A172 (cell line): Measurements from ENCODE around the gene SV2A. TPM values are rescaled to one million over a fixed set of nuclear protein-coding genes. Genes with fewer than 3 reads are reported as not detected.
"Not testable (repeated sequence)": the region's sequence is repeated elsewhere in the genome, so short reads cannot be mapped to it uniquely, and the experiment has no call there.

Experiments
- DNase-seq: peaks from one replicate; pipeline ENCODE4 v3.0.0-alpha.2; 2015; ENCODE audit warnings: low spot score
- total RNA-seq: library from RNA; depleted of rRNA; stranded (reverse); fragments of >200 nt; shearing (Covaris generic); gene quantifications from 2 replicates; pipeline ENCODE4 v1.2.3, GENCODE V29; 2014; rRNA removed

The SV2A gene, protein sequence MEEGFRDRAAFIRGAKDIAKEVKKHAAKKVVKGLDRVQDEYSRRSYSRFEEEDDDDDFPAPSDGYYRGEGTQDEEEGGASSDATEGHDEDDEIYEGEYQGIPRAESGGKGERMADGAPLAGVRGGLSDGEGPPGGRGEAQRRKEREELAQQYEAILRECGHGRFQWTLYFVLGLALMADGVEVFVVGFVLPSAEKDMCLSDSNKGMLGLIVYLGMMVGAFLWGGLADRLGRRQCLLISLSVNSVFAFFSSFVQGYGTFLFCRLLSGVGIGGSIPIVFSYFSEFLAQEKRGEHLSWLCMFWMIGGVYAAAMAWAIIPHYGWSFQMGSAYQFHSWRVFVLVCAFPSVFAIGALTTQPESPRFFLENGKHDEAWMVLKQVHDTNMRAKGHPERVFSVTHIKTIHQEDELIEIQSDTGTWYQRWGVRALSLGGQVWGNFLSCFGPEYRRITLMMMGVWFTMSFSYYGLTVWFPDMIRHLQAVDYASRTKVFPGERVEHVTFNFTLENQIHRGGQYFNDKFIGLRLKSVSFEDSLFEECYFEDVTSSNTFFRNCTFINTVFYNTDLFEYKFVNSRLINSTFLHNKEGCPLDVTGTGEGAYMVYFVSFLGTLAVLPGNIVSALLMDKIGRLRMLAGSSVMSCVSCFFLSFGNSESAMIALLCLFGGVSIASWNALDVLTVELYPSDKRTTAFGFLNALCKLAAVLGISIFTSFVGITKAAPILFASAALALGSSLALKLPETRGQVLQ
- total RNA-seq, result 32.2 and 37.7 TPM in 2 replicates

DNA sequence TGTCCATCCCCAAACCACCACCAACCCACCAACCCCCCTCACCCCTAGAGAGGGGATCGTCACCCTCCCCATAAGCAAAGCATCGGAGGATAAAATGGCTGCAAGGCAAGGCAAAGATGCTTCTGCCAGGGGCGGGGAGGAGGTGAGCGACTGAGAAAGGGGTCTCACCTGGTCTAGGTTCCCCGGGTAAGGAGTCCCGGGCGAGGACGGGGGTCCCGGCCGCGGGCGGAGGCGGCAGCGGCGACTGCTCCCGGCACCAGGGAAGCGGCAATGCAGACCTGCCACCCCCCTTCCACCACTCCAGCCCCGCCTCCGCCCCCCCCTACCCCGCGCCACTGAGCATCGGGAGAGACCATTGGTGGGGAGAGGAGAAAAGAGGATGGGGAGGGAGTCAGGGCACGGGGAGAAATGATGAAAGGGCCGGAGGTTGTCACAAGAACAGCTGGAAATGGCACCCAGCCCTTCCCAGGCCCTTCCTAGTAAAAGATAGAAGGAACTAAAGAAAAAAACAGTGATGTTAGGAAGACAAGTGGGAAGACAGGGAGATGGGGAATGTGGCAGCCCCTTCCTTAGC, at the start of gene SV2A:
TSS of gene SV2A (minus strand) at position 274 of the 574 bp plus-strand sequence. CDS start 4,004 bp downstream, outside the sequence.
- DNase-seq, result peak; percentile 66

DNA sequence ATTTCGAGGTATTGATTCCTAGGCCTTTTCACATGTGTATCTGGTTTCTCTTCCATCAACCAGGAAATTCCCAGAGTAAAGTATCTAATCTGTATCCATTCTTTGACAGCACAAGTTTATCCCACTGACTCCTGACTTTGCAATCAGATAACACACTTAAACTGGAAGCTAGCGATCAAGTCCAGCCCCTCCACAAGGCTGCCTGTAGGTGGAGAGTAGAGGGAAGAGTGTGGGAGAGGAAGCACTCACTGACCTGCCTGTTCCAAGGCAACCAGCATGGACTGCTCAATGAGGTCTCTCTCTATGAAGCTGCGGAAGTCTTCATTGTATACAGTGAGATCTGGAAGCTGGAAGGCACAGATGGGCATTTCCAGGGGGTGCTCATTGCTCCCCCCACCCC, 49.4 kb upstream of the SV2A start:
- no peak for DNase-seq

DNA sequence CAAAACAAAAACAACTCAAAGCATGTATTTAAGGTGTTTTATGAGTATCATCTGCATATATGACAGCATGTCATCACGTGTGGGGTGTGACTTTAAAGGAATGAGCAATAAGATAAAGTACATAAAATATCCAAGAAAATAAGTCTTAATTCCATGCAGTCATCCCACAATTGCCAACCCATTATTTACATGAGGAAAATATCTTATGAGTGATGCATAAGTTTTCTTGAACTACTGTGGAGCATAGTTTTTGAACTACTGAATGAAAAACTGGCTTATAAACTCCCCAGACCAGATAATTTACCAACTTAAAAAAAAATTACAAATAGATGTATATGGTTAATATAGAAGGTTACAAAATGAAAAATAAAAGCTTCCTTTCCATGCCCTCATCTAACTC, 48.8 kb upstream of the SV2A start:
- no peak for DNase-seq

DNA sequence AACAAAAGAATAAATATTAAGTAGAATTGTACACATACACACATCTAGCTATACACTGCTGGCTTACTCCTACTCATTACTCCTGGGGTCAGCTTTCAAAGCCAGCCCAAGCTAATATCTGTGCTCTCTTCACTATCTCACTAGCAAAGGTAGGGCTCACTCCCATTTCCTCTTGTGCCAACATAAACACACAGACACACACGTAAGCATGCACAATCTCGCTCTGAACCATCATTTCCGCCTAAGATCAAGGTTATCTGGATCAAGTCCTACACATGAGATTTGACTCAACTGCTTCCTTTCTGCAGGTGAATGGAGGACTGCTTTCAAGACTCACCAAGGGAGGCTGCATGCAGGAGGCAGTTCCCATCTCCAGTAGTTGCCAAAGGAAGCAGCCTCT, 47.8 kb upstream of the SV2A start:
- no peak for DNase-seq

DNA sequence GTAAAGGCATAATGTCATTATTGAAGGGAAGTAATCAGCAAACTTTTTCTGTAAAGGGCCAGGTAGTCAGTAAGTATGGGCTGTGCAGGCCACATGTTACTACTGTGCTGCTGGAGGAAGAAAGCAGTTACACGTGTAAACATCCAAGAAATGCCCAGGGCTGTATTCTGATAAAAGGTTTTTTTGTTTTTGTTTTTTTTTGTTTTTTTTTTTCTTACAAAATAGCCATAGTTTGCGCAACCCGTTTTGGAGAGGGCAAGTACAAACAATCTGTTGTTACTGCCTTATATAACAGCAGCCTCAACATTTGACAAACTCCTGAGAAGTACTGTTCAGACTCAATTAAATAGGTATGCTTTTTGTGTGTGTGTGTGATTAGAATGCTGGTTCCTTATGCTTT, 45.7 kb upstream of the SV2A start:
- no peak for DNase-seq

DNA sequence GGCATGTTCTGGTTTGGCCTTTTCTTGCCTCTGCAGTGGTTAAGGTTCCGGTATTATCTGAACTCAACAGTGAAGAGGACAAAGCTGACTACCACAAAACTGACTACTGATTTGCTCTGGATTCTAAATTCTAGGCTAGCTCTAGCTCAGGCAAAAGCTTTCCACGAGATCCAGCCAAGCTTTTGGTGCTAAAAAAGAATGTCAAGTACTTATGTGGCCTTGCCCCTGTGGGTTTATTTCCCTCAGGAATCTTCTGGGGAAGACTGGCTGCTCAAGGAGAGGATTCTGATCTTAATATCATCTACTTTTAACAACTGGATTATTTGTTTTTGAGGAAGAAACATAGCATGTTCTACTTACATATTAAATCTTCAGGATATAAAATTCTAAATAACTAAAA, 45.1 kb upstream of the SV2A start:
- DNase-seq, result no peak

DNA sequence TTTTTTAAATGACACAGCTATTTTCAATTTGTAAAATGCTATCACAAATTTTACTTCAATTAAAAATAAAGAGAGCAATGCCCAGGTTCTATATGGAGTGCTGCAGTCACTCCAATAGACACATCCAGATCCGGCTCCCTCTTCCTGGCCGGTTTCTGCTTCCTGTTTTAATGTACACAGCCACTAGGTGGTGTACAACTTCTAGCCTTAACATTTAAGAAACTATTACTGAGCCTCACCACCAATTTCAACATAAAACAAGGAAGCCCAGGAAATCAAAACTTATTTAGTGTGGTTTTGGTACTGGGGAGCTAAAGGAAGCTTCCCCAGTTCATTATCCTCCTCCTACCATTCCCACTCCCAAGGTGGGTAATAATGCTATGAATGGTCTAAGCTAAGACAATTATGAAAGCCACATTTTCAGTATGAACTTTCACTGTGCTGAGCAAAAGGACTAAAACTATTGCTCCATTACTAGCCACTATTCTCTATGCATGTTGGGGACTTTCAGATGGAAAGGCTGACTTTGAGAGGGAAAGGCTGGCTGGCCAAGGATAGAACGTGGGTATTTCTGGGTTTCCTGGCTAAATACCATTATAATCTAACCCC, 44.5 kb upstream of the SV2A start:
- DNase-seq, result peak; percentile 76

DNA sequence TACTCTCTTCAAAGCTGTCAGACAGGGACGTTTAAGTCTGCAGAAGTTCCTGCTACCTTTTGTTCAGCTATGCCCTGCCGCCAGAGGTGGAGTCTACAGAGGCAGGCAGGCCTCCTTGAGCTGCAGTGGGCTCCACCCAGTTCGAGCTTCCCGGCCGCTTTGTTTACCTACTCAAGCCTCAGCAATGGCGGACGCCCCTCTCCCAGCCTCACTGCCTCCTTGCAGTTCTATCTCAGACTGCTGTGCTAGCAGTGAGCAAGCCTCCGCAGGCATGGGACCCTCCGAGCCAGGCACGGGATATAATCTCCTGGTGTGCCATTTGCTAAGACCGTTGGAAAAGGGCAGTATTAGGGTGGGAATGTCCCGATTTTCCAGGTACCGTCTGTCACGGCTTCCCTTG, 39.9 kb upstream of the SV2A start:
- DNase-seq, result not testable (repeated sequence)

DNA sequence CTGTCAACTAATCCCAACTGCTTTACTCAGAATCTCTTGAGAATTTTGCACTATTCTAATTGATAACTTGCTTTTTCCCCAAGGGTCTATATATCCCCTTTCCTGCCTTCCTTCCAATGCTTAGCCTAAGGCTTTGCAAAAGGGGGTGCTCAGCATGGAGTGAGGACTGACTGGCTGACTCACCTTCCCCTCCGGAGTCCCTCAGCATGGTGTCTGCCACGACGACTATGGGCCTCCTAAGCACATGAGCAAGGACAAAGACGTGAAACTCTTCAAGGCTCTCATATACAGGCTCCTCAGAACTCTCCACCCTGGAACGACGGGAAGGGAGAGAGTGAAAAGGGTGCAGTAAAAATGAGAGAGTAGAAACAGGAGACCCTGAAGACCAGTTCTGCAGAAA, 32.3 kb upstream of the SV2A start:
- no peak for DNase-seq

DNA sequence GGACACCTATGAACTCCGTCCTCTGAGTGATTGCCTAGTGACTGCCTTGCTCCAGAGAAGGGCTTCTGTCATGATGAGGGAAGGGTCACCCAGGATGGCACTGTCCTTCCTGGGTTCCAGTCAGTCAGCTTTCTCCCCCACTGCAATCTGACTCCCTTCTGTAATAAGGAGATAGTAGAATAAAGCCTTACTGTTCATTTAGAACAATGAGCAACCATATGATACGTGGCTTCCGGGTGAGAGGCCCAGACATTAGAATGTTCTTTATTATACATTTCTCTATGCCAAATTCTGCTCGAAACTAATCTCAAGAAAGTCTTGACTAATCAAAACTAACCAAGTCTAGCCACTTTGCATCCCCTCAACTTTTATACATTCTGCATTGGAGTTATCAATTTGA, 27.6 kb upstream of the SV2A start:
- DNase-seq, result no peak

DNA sequence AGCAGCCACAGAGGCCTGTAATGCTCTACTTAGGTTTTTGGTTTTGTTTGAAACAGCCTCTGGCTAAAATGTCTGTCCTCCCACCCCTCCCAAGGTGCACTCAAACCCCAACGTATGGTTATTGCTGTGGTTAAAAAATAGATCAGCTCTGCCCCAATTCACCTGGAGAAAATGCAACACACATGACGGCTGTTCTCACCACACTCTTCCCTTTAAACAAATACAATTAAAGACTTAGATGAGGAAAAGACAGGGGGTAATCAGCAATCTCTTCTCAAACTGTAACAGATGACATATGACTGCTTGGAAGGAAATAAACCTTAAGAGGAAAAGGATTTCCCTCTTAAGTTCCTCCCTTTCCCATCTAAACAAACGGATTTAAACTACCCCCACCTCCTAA, 25.2 kb upstream of the SV2A start:
- DNase-seq, result no peak

DNA sequence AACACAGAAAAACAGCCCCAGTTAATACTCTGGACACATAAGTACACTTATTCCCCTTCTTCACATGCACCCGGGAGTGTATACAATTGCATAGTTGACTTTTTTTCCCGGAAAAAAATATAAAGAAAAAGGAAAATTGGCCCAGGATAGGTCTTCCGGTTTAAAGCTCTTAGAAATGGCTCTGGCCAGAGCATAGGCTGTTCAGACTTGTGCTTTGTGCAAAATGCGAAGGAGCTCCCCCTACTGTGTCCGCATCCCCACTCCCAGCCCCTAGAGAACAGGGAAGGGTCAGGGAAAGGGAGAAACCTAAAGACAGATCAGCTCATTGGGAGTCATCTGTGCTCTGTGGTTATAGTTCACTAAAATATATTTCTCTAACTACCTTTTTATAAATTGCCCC, 24.6 kb upstream of the SV2A start:
- no peak for DNase-seq

DNA sequence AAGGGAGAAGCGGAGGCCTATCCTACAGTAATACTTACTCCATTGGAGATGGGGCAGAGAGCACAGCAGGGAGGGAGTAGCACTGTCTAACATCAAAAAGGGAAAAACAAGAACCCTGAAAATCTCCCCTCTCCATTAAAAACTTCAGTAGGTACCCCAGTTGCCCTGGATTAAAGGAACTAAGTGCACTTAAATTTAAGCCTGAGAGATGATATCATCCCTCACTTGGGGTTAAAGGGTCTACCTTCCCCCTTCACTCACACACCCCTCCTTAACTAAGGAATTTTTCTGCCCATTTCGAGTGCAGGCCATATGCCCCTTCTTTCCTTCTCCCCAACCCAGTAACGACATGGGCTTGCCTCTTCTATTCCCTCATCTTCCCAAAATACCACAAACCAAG, 22.8 kb upstream of the SV2A start:
- DNase-seq, result no peak

DNA sequence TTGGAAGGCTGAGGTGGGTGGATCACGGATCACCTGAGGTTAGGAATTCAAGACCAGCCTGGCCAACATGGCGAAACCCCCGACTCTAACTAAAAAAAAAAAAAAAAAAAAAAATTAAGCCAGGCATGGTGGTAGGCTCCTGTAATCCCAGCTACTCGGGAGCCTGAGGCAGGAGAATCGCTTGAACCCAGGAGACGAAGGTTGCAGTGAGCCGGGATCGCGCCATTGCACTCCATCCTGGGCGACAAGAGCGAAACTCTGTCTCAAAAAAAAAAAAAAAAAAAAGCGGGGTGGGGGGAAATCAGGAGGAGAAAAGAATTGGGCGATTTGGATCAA, 21.0 kb upstream of the SV2A start:
- not testable (repeated sequence) for DNase-seq

DNA sequence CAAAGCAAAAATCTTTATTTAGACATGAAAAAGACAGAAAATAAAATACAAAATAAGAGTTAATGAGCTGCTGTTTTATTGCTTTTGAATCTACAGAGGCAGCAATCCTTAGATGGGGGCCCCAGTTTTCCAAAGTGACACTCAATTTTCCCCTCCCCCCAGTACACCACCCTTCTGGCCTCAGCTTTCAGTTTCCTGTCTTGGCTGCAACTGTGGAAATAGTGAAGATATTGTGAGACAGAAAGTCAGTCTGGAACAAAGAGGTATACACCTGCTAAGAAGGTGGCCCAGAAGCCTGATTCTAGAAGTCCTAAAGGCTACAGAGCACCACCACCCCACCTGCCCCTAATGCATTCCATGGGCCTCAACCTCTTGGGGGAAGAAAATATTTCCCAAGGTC, 20.1 kb upstream of the SV2A start:
- DNase-seq, result no peak

DNA sequence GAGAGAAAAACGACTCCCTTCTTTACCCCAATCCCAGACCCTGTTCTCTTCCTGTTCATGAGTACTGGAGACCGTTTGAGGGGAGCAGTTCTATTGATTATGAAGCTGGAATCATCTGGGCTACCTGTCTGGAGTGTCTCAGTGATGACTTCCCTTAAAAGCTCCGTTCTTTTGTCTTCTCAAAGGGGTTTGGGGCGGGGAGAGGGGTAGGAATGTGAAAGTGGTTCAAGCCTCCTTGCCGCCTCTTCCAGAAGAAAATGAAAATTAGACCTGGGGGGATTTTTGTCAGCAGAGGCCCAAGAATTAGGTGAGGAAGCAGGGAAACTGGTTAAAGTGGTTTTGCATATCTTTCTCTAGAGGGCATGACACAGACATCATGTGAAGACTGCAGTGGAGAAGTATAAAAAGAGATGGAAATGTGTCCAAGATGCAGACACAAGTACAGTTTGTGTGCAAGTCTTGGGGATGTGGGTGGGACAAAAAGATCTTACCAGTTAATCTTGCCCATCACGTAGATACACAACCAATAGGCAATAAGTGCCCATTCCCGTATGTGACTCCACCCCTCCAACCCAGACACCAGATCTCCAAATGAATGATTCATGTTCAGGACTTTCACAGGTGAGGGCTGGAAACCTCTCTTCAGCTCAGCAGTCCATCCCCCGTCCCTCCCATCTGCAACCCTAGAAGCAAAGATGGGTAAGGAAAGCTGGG, 19.5 kb upstream of the SV2A start:
- peak; percentile 88 for DNase-seq

DNA sequence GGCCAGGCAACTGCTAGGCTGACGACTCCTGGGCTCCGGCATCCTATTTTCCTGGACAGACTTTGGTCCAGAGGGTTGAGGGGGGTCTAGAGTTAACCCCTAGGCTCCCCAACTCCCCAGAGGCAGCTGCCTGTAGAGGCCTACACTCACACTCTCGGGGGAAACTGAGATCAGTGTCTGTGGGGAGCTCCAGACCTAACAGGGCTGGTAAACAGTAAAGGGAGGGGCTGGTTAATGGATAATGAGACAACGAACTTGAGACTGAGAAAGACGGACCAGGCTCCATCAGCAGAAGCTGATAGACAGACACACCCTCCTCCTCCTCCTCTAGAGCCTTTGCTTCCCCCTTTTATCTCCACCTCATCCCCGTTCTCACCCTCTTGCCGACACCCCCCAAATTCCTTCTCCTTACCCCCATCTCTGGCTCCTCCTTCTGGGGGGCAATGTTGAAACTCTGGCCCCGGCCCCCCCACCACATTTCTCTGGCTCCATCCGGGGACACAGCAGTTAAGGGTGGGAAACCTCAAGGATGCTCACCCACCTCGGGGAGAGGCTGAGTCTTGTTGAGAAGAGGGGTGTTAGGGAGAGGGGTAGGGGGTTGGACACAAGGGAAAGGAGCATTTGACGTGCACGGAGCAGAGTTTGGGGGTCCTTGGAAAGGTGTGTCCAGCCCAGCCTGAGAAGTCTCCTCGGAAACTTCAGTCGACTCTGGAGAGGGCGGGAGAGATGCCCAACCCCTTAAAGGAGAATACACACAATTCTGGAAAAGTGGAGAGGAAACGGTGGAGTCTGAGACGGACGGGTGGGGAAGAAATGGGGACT, 18.7 kb upstream of the SV2A start, which contains the start of gene MTMR11:
TSS of gene MTMR11 (minus strand) at position 710 of the 822 bp plus-strand sequence. CDS start at position 478, 232 bp downstream.
- DNase-seq, result peak; percentile 60

DNA sequence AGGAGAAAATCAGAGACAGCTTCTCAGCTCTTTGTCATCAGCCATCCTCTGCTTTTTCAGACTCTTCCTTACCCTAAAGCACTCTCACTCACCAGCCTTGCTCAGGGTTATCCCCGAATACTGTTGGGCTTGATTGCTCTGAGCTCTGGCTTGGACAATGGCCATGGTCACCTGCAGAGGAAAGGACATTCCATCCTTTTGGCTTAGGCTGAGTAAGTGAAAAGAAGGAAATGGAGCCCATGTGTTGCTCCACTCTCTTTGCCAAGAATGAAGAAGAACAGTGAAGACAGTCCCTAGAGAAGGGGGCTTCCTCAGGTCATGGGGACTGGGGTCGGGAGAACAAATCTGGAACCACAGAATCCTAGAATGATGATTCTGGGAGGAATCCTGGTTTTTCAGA, 16.7 kb upstream of the SV2A start:
- DNase-seq, result no peak

DNA sequence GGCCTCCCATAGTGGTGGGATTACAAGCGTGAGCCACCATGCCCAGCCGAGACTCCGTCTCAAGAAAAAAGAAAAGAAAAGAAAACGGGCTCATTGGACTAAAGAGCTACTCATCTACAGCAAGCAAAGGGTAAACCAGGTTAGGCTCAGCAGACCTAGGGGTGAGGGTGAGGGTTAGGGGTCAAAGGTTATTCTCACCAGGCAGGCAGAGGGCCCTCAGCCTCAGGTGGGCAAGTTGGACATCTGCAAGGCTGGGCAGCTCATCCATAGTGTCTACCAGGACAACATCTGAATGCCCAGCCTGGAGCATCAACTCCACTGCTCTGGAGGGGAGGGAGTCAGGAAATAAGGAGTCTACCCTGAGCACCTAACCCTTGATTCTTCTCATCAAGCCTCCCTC, 15.6 kb upstream of the SV2A start:
- DNase-seq, result no peak

DNA sequence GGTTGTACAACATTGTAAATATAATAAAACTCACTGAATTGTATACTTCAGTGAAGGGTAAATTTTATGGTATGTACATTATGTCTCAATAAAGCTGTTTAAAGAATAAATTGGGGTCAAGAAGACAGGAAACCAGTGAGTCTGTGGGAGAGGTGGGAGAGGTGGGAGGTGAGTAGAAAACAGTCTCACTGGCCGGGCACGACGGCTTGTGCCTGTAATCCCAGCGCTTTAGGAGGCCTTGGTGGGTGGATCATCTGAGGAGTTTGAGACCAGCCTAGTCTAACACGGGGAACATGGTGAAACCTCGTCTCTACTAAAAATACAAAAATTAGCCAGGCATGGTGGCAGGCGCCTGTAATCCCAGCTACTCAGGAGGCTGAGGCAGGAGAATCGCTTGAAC, 14.8 kb upstream of the SV2A start:
- DNase-seq, result no peak
